ENCODE data around the gene TRIM77.
"Not testable (repeated sequence)": the region's sequence is repeated elsewhere in the genome, so short reads cannot be mapped to it uniquely, and the experiment has no call there.

The TRIM77 gene

GRCh38 chr11:89724866-89725498 lies 14.9 kb downstream of the TRIM77 start:
- 88 to 100% methylated on average over 1 of the region's 2 CpGs for WGBS, 2 experiments
- not testable (repeated sequence) for H3K9me3 ChIP-seq (ENCODE audit: control insufficient read depth, low read length); H3K4me3 ChIP-seq (ENCODE audit: insufficient read depth, low read depth, low read length); H3K27me3 ChIP-seq (ENCODE audit: control insufficient read depth, insufficient read depth, low read length, poor library complexity, severe bottlenecking); H3K36me3 ChIP-seq (ENCODE audit: control insufficient read depth, insufficient read depth, low read length); H3K4me1 ChIP-seq (ENCODE audit: control insufficient read depth, insufficient read depth, low read length); H3K27ac ChIP-seq (ENCODE audit: insufficient read depth, low read depth, low read length, poor library complexity, severe bottlenecking)

- H3K9me3 ChIP-seq (ENCODE audit: control insufficient read depth, low read length); H3K4me1 ChIP-seq (ENCODE audit: control insufficient read depth, insufficient read depth, low read length); H3K36me3 ChIP-seq (ENCODE audit: control insufficient read depth, insufficient read depth, low read length); H3K27ac ChIP-seq (ENCODE audit: insufficient read depth, low read depth, low read length, poor library complexity, severe bottlenecking); H3K4me3 ChIP-seq (ENCODE audit: insufficient read depth, low read depth, low read length); H3K27me3 ChIP-seq (ENCODE audit: control insufficient read depth, insufficient read depth, low read length, poor library complexity, severe bottlenecking): not testable (repeated sequence)
- 94 to 95% methylated on average over 23 of the region's 23 CpGs for WGBS, 2 experiments
Measured at GRCh38 chr11:89730215-89730614, 20.1 kb downstream of the TRIM77 start.

- no peaks in the 10 kb centered on the region for H3K27me3 ChIP-seq (ENCODE audit: control insufficient read depth, insufficient read depth, low read length, poor library complexity, severe bottlenecking)
- no peaks in the 10 kb centered on the region for H3K4me1 ChIP-seq (ENCODE audit: control insufficient read depth, insufficient read depth, low read length)
- 71 to 88% methylated on average over 1 of the region's 1 CpG for WGBS, 2 experiments
- H3K27ac ChIP-seq (ENCODE audit: insufficient read depth, low read depth, low read length, poor library complexity, severe bottlenecking) = no peak overlapping the region
- no peak overlapping the region for H3K4me3 ChIP-seq (ENCODE audit: insufficient read depth, low read depth, low read length)
- H3K9me3 ChIP-seq (ENCODE audit: control insufficient read depth, low read length) = no peaks in the 10 kb centered on the region
- H3K36me3 ChIP-seq (ENCODE audit: control insufficient read depth, insufficient read depth, low read length) = no peaks in the 10 kb centered on the region
Measured at GRCh38 chr11:89736566-89736965, 26.5 kb downstream of the TRIM77 start.

- Histone ChIP-seq H3K27me3 (ENCODE audit: control insufficient read depth, insufficient read depth, low read length, poor library complexity, severe bottlenecking) (no peaks in the 10 kb centered on the region), H3K4me3 (ENCODE audit: insufficient read depth, low read depth, low read length) (no peak overlapping the region)
Measured at GRCh38 chr11:89737116-89737515, 27.0 kb downstream of the TRIM77 start.

GRCh38 chr11:89741406-89741805 lies 31.3 kb downstream of the TRIM77 start:
- not testable (repeated sequence) for H3K27me3 ChIP-seq (ENCODE audit: control insufficient read depth, insufficient read depth, low read length, poor library complexity, severe bottlenecking); H3K9me3 ChIP-seq (ENCODE audit: control insufficient read depth, low read length); H3K4me1 ChIP-seq (ENCODE audit: control insufficient read depth, insufficient read depth, low read length); H3K4me3 ChIP-seq (ENCODE audit: insufficient read depth, low read depth, low read length); H3K27ac ChIP-seq (ENCODE audit: insufficient read depth, low read depth, low read length, poor library complexity, severe bottlenecking); H3K36me3 ChIP-seq (ENCODE audit: control insufficient read depth, insufficient read depth, low read length)
- 81 to 87% methylated on average over 7 of the region's 7 CpGs for WGBS, 2 experiments

More at GRCh38 chr11:89737116-89737515, 27.0 kb downstream of the TRIM77 start:
- no peak overlapping the region for H3K27ac ChIP-seq (ENCODE audit: insufficient read depth, low read depth, low read length, poor library complexity, severe bottlenecking)
- no peaks in the 10 kb centered on the region for H3K4me1 ChIP-seq (ENCODE audit: control insufficient read depth, insufficient read depth, low read length)
- no peaks in the 10 kb centered on the region for H3K9me3 ChIP-seq (ENCODE audit: control insufficient read depth, low read length)
- WGBS, 2 experiments = 83 to 100% methylated on average over 2 to 3 of the region's 3 CpGs
- no peaks in the 10 kb centered on the region for H3K36me3 ChIP-seq (ENCODE audit: control insufficient read depth, insufficient read depth, low read length)

GRCh38 chr11:89744158-89744557 lies 34.1 kb downstream of the TRIM77 start:
- H3K36me3 ChIP-seq (ENCODE audit: control insufficient read depth, insufficient read depth, low read length); H3K27ac ChIP-seq (ENCODE audit: insufficient read depth, low read depth, low read length, poor library complexity, severe bottlenecking); H3K27me3 ChIP-seq (ENCODE audit: control insufficient read depth, insufficient read depth, low read length, poor library complexity, severe bottlenecking); H3K4me1 ChIP-seq (ENCODE audit: control insufficient read depth, insufficient read depth, low read length); H3K9me3 ChIP-seq (ENCODE audit: control insufficient read depth, low read length); H3K4me3 ChIP-seq (ENCODE audit: insufficient read depth, low read depth, low read length): not testable (repeated sequence)
- 90 to 95% methylated on average over 19 of the region's 28 CpGs for WGBS, 2 experiments

- H3K27ac ChIP-seq (ENCODE audit: insufficient read depth, low read depth, low read length, poor library complexity, severe bottlenecking); H3K36me3 ChIP-seq (ENCODE audit: control insufficient read depth, insufficient read depth, low read length); H3K9me3 ChIP-seq (ENCODE audit: control insufficient read depth, low read length); H3K27me3 ChIP-seq (ENCODE audit: control insufficient read depth, insufficient read depth, low read length, poor library complexity, severe bottlenecking); H3K4me3 ChIP-seq (ENCODE audit: insufficient read depth, low read depth, low read length); H3K4me1 ChIP-seq (ENCODE audit: control insufficient read depth, insufficient read depth, low read length): not testable (repeated sequence)
Measured at GRCh38 chr11:89750822-89751221, 40.7 kb downstream of the TRIM77 start.
